HK-2 (cell line): ENCODE results near the gene SHANK1.

Experiments used
- DNase-seq: peaks from one replicate; pipeline ENCODE4 v3.0.0-alpha.2; 2018; ENCODE audit not compliant: unreplicated experiment

The SHANK1 gene

DNA sequence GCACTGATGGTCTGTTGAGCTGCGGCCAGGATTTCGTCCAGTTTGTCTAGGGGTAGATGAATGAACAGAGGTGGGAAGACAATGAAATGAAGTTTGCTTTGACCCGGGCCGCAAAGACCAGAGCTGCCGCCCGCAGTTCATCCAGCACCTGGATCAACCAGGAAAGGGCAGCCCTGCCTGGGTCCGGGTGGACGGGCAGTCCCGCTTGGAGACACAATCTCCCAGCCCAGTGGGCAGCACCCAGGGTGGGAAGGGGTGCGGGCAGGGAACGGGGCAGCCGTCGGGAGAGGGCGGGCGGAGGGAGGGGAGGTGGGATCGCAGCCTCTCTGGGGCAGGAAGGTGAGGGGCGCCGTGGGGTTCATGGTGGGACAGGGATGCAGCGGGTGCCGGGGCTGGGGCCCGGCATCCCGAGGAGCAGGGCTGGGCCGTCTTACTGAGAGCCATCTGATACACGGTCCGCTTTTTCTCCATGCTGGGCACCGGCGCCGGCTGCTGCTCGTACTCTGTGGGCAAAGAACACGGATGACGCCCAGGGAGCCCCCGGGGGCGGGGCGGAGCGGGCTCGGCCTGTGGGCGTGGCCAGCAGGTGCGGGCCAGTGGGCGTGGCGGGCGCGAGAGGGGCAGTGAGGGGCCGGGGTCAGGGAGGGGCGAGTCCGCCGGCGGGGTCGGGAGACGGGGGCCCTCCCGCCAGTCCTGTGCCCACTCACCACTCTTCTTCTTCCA lies 33.1 kb downstream of the SHANK1 start:
- no peak for DNase-seq

GRCh38 chr19:50679177-50680125 lies 40.2 kb downstream of the SHANK1 start:
- no peak for DNase-seq

DNA sequence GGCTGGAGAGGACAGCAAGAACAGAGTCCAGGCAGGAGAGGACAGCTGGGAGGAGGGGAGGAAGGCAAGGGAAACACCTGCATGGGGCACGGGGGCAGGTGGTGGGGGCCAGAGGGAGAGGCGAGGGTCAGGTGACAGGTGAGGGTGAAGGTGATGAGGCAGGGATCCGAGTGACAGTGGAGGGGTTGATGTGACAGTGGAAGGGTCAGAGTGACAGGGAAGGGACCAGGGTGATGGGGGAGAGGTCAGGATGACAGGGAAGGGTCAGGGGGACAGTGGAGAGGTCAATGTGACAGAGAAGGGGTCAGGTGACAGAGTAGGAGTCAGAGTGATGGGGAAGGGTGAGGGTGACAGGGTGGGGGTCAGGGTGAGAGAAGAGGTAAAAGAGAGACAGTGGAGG lies 41.3 kb downstream of the SHANK1 start:
- DNase-seq, result no peak

GRCh38 chr19:50677636-50678035 lies 42.0 kb downstream of the SHANK1 start:
- no peak for DNase-seq

- DNase-seq, result no peak
Measured at GRCh38 chr19:50676625-50677197, 42.9 kb downstream of the SHANK1 start.

DNA sequence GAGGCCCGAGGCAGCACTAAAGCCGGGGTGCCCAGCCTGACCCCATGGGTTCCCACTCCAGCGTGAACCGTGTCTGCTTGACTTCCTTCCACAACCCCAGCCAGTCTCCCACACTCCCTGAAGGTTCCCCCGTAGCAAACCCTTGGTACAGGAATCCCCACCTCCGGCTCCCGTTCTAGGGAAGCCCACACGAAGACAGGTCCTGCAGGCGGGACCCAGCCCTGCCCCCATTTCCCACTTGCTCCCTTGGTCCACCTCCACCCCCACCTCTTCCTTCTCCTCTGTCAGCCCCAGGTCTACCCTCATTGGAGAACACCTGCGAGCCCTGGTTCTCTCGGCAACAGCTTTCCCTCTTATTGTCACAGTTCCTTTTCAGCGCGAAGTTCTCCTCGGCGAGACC lies 46.5 kb downstream of the SHANK1 start:
- DNase-seq, result no peak

GRCh38 chr19:50670102-50670380 lies 49.6 kb downstream of the SHANK1 start:
- no peak for DNase-seq

DNA sequence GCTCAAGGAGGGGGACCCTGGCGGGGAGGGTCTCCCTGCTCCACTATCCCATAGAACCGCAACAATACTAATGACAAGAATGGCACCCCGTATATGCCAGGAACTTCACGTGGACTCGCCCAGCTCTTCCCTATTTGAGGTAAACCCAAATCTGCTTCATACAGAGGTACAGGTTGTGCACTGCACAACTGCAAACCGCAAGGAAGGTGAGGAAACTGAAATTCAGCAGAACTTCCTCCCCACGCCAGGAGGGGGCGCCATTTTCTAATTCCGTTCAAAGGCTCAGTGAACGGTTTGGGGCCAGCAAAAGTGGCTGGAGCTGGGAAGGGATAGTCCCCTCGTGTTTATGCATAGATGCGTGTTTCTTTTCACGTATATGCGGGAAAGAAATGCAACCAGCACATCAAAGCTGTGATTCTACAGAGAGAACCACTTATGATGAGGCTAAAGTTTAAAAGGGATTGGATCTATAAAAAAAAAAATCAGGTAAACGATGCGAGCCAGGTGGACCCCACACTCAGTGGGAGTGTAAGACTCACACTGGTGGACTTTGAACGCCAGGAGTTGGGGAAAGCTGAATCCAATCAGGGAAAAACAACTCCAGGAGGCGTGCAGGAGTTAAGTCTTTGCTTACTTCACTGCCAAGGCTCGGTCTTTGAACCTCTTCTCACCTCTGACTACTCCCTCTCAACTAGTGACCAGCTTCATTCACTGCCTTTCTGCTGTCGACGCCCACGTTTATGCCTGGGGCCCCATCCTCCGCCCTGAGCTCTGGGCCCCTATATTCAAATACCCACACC lies 50.1 kb downstream of the SHANK1 start:
- peak; percentile 61 for DNase-seq

GRCh38 chr19:50668879-50669278 lies 50.7 kb downstream of the SHANK1 start:
- DNase-seq, result no peak

- no peak for DNase-seq
Measured at GRCh38 chr19:50668416-50668815, 51.2 kb downstream of the SHANK1 start.

DNA sequence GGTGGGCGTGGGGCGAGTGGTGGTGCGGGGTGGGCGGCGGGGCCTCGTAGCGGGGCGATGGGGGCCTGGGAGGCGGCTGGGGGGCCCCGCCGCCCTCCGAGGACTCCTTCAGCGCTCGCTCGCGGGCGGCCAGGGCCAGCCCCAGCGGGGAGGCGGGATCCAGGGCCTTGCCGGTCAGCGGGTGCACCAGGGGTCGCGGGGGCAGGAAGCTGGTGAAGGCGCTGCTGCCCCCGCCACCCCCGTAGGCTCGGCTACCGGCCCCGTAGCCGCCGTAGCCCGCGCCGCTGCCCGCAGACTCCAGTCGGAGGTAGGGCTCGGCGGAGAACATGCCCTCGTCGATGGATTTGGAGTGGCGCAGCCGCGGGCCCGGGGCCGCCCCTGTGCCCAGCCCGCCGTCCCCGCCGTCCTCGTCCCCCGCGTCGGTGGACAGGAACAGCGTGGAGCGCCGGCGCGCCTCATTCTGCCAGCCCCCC lies 51.8 kb downstream of the SHANK1 start:
- DNase-seq, result no peak

DNA sequence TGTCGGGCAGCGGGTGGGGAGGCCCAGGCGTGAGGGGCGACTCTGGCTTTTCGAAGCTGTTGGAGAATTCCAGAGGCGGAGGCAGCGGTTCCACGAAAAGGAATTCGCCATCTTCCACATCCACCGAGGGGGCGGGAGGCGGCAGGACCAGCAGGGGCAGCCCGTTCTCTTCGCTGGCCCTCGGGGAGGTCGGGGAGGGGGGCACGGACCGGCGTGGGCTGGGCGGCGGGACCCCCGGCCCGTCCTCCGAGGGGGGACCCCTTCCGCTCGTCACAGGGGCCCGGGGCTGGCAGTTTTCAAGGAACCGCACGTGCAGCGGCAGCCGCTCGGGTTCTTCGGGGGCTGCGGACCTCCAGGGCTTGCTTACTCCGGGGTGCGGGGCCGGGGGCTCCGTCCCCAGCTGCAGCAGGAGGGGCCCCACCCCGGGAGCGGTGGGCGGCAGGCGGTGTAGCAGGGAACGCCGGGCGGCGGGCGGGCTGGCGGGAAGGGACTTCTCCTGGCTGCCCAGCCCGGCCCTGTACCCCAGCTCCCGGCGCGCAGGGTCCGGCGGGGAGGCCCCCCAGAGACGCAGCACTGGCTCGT lies 52.3 kb downstream of the SHANK1 start:
- no peak for DNase-seq

- DNase-seq, result no peak
Measured at GRCh38 chr19:50666346-50667176, 53.0 kb downstream of the SHANK1 start.

DNA sequence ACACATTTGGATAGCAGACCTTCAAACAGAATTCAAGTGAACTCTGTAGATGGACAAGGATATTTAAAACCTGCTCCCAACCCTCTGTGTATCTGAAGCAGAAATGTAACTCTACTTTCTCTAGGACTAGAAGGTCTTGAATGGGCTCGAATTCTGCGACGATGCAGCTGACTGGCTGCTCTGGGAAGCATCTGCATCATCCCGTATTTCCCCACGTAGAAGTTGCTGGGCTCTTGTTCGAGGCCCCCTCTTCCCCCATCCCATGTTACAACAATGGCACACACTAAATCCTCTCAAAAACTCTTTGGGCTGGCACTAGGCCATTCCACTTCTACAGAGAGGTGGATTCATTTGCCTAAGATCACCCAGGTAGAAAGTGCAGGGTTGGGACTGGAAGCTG lies 55.4 kb downstream of the SHANK1 start:
- no peak for DNase-seq

DNA sequence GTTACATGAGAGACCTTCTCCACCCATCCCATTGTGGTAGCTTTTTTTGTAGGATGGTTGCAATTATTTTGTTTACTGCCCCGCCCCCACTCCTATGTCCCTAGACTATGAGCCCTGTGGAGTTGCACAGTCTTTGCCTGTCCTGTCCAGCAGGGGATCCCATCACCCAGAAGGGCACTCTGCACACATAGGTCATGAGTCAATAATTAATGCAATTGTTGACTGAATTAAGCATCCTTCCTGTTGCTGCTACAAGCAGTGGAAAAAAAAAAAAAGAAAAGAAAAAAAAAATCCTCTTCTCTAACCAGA lies 56.2 kb downstream of the SHANK1 start:
- peak; percentile 52 for DNase-seq

GRCh38 chr19:50662651-50663481 lies 56.7 kb downstream of the SHANK1 start:
- no peak for DNase-seq

DNA sequence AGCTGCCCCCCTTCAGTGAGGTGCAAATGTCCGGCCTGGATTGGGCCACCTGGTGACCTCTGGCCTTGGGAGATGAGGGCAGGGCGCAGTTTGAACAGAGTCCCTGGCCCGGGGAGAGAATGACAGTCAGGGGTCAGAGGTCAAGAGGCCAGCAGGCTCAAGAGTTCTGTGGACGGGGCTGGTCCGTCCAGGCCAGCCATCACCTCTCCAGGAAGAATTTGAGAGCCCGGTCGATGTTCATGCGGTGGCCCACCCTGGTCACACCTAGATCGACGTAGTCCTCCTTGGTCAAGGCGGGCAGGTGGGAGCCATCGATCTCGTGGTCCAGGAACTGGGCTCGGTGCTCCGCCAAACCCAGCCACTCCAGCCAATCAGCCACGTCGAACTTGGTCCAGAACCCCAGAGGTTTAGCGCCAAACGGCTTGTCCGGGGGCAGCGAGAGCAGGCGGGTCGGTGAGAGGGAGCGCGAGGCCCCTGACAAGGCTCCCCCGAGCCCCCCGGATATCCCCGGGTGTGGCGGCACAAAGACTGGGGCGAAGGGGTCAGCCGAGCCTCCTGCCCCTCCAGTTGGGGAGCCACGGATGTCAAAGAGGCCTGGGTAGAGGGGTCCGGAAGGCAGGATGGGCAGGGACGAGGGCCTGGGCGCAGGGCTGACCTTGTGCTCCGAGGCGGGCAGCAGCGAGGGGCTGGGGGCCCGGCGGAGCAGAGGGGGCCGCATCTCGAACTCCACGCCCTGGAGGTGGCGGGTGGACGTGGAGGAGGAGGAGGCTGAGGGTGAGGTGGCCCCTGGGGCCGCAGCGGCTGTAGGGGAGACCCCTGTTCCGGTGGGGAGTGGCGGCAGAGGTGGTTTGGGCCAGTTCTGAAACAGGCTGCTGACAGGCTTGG lies 57.6 kb downstream of the SHANK1 start:
- no peak for DNase-seq

DNA sequence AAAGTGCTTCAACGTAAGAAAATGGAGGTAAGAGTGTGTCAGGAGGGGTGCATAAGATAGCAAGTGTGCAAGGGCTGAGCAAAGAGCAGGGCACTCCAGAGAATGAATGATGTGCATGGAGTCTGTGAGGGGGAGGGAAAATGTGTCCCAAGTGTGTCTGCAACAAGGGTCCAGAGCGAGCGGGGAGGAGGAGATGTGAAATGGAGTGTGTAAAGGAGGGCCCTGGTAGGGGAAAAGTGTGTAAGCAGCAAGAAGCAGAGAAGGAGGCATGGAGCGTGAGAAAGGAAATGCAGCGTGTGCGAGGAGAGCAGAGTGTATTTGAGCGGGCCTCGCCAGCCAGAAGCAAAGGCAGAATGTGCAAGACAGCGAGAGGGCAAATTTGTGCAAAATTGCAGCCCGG lies 58.6 kb downstream of the SHANK1 start:
- no peak for DNase-seq

GRCh38 chr19:50660088-50660366 lies 59.6 kb downstream of the SHANK1 start:
- DNase-seq, result no peak
